ENCODE data around the gene TFIP11.

Gene TFIP11

GRCh38 chr22:26503758-26504157 is 8.5 kb downstream of the TFIP11 start:
- DNase-seq (ENCODE audit: low spot score) = no peak

GRCh38 chr22:26502688-26503561 is 9.3 kb downstream of the TFIP11 start:
- DNase-seq (ENCODE audit: low spot score) = peak; percentile 39

GRCh38 chr22:26501996-26502395 is 10.3 kb downstream of the TFIP11 start:
- no peak for DNase-seq (ENCODE audit: low spot score)

- DNase-seq (ENCODE audit: low spot score) = no peak
Observed at GRCh38 chr22:26499188-26499703, 13.0 kb downstream of the TFIP11 start.

GRCh38 chr22:26496456-26496855 is 15.8 kb downstream of the TFIP11 start:
- DNase-seq (ENCODE audit: low spot score) = no peak

- no peak for DNase-seq (ENCODE audit: low spot score)
Observed at GRCh38 chr22:26494506-26494905, 17.8 kb downstream of the TFIP11 start.

GRCh38 chr22:26492220-26492619 is 20.1 kb downstream of the TFIP11 start:
- DNase-seq (ENCODE audit: low spot score) = no peak

- DNase-seq (ENCODE audit: low spot score) = no peak
Observed at GRCh38 chr22:26489447-26490036, 22.7 kb downstream of the TFIP11 start.

- no peak for DNase-seq (ENCODE audit: low spot score)
Observed at GRCh38 chr22:26487996-26488395, 24.3 kb downstream of the TFIP11 start.

GRCh38 chr22:26486394-26486793 is 25.9 kb downstream of the TFIP11 start:
- no peak for DNase-seq (ENCODE audit: low spot score)

GRCh38 chr22:26485806-26486390 is 26.4 kb downstream of the TFIP11 start:
- no peak for DNase-seq (ENCODE audit: low spot score)

GRCh38 chr22:26485013-26485412 is 27.3 kb downstream of the TFIP11 start:
- DNase-seq (ENCODE audit: low spot score) = no peak

GRCh38 chr22:26484360-26484706 is 27.9 kb downstream of the TFIP11 start:
- DNase-seq (ENCODE audit: low spot score) = no peak

GRCh38 chr22:26483439-26484359 is 28.6 kb downstream of the TFIP11 start, which contains the start of the genes HPS4 and SRRD:
Gene HPS4 (minus strand): TSS chr22:26483783. CDS start chr22:26481762, 2,021 bp downstream.
Gene SRRD (plus strand): TSS chr22:26483877. CDS start chr22:26483891, 14 bp downstream.
- peak; percentile 91 for DNase-seq (ENCODE audit: low spot score)

GRCh38 chr22:26483043-26483438 is 29.2 kb downstream of the TFIP11 start:
- no peak for DNase-seq (ENCODE audit: low spot score)

GRCh38 chr22:26482161-26482560 is 30.1 kb downstream of the TFIP11 start:
- no peak for DNase-seq (ENCODE audit: low spot score)

- DNase-seq (ENCODE audit: low spot score) = no peak
Observed at GRCh38 chr22:26481694-26482093, 30.6 kb downstream of the TFIP11 start.

- DNase-seq (ENCODE audit: low spot score) = no peak
Observed at GRCh38 chr22:26481112-26481693, 31.1 kb downstream of the TFIP11 start.

GRCh38 chr22:26480611-26480932 is 31.7 kb downstream of the TFIP11 start:
- no peak for DNase-seq (ENCODE audit: low spot score)

- no peak for DNase-seq (ENCODE audit: low spot score)
Observed at GRCh38 chr22:26479792-26480610, 32.3 kb downstream of the TFIP11 start.

All from hepatic stellate cell (primary cell).